ENCODE measurements around the gene SPTAN1.

SPTAN1 gene

DNA sequence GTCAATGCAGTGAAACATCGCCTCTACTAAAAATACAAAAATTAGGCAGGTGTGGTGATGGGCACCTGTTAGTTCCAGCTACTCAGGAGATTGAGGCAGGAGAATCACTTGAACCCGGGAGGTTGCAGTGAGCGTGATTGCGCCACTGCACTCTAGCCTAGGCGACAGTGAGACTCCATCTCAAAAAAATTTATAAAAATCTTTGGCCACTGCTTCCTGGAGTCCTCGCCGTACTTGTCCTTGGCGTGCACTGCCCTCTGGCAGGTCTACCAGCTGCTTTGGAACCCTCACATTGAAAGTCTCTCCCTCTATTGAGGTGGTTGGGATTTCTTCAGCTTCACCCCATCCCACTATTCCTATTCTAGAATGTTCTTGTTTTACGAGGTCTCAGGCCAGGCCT, 79.2 kb downstream of the SPTAN1 start:
- no peak for DNase-seq (ENCODE audit: low read depth in 1 of 2, low spot score in 1 of 2)

DNA sequence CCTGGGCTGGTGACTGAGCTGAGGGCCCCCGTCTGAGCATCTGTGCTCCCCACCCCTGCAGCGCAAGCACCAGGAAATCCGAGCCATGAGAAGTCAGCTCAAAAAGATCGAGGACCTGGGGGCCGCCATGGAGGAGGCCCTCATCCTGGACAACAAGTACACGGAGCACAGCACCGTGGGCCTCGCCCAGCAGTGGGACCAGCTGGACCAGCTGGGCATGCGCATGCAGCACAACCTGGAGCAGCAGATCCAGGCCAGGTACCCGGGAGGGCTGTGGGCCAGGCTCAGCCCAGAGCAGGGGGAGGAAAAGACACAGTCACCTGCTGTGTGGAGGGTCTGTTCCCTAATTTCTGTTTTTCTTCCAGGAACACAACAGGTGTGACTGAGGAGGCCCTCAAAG, 79.7 kb downstream of the SPTAN1 start:
- no peak for DNase-seq (ENCODE audit: low read depth in 1 of 2, low spot score in 1 of 2)

DNA sequence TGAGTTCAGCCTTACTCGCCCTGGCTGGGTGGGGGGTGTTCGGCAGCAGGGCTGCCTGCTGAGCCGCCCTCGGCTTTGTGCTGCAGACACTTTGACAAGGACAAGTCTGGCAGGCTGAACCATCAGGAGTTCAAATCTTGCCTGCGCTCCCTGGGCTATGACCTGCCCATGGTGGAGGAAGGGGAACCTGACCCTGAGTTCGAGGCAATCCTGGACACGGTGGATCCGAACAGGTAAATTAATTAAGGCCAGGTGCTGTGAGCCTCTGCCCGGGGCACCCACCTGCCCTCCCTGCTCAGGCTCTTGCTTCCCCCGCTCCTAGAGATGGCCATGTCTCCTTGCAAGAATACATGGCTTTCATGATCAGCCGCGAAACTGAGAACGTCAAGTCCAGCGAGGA, 80.1 kb downstream of the SPTAN1 start:
- no peak for DNase-seq (ENCODE audit: low read depth in 1 of 2, low spot score in 1 of 2)

DNA sequence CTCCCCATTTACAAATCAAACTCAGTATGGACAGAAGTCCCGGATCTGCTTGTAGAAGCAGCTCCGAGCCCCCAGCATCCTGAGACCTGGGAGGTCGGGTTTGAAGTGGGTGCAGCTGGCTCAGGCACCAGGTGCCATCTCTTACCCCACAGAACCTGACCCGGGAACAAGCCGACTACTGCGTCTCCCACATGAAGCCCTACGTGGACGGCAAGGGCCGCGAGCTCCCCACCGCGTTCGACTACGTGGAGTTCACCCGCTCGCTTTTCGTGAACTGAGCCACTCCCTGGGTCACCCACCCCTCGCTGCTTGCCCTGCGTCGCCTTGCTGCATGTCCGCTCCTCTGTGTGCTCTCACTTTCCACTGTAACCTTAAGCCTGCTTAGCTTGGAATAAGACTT, 80.7 kb downstream of the SPTAN1 start:
- DNase-seq (ENCODE audit: low read depth in 1 of 2, low spot score in 1 of 2), result no peak

DNA sequence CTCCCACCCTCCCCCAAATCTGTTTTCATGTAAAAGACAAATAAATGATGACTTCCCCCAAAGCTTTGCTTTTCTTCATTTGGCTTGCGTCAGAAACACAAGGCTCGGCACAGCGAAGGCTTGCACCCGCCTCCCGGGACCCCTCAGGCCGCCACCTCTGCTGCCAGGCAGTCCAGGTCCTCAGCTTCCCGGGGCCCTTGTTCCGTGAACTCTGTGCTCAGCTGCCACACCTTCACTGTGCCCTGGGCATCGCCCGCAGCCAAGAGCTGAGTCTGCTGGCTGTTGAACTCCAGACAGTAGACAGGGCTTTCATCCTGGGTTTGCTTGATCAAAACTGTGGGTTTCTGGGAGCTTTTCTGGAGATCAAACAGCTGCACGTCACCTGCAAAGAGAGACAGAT, 81.2 kb downstream of the SPTAN1 start:
- DNase-seq (ENCODE audit: low read depth in 1 of 2, low spot score in 1 of 2), result no peak

DNA sequence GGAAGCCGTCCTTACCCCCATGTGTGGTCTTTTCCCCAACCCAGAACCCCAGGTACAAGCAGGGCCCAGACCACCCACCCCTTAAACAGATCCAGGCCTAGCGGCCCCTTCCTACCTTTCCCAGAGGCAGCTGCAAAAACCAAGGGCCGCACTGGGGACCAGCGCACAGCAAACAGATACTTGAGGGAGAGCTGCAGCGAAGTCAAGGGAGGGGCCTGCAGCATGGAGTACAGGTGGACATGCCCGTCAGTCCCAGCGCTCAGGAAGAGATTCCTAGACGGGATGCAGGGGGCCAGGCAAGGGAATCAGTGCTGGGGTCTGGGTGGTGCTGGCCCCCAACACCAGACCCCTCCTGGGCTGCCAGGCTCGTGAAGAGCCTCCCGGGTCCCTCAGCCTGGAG, 81.7 kb downstream of the SPTAN1 start:
- DNase-seq (ENCODE audit: low read depth in 1 of 2, low spot score in 1 of 2), result no peak

DNA sequence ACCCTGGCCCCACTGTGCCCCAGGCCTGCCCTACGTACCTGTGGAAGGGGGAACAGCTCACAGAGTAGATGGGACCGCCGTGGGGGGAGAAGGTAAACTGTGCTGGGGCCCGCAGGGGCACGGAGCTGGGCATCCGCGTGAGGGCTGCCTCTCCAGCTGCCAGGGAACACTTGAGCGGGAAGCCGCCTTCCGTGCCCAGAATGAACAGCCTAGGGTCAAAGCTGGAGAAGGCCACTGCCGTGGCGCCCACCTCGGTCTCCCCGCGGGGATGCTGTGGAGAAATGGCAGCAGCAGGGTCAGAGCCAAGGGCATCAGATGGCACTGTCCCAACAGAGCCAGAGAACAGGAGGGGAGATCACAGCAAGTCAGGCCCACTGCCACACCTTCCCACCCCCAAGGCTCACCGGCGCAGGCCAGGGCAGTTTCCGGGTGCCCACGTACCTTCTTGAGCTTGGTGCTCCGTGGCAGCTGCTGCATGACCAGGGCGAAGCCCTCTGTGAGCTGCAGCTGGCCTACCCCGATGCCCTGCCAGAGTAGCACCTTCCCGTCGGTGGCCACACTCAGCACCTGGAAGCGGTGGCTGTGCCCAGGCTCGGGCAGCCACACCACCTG, 82.4 kb downstream of the SPTAN1 start:
- DNase-seq (ENCODE audit: low read depth in 1 of 2, low spot score in 1 of 2), result no peak

DNA sequence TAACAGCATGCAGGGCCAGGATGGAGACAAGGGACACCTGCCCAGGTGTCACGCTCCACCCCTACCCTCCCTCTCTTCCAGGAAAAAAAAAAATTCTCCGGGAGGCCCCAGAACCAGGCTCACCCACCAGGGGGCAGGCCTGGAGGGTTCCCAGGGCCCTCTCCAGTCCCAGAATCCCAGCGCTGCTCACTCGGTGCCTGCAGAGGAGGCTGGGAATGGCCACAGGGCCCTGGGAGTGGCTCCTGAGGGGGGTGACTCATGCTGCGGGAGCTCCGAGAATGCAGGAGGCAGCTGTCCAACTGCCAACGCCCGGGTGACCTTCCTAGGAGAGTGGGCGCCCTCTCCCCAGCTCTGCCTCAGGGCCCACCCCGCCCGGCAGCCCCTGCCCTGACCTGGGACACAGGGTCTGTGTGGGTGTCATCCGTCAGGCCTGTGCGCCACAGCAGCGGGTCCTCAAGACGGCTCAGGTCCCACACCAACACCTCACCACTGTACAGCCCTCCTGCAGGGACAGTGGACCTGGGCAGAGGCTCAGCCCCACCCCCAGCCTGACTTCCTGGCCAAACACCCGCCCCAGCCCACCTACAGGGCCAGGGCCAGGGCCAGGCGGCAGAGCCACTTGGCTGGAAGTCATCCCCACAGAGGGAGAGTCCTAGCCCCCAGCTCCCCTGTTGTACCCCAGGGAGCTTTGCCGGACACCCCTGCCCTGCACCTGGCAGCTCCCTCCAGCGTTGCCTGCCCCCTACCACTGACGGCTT, 83.1 kb downstream of the SPTAN1 start:
- DNase-seq (ENCODE audit: low read depth in 1 of 2, low spot score in 1 of 2), result no peak

DNA sequence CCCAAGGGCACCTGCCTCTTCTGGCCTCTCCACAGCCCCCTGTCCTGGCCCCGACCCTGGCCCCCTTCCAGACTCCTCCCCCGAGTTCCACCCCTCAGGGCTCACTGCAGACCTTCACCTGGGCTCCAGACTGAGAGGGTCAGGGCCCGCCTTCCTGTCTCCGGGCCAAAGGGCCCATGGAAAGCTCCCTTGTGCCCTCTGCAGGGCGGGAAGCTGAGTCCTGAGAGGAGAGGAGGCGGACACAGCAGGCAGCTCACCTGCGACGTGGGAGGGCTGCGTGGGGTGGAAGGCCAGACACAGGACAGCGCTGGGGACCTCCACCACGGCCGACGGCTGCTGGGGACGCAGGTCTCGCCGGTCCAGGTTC, 83.6 kb downstream of the SPTAN1 start:
- no peak for DNase-seq (ENCODE audit: low read depth in 1 of 2, low spot score in 1 of 2)

DNA sequence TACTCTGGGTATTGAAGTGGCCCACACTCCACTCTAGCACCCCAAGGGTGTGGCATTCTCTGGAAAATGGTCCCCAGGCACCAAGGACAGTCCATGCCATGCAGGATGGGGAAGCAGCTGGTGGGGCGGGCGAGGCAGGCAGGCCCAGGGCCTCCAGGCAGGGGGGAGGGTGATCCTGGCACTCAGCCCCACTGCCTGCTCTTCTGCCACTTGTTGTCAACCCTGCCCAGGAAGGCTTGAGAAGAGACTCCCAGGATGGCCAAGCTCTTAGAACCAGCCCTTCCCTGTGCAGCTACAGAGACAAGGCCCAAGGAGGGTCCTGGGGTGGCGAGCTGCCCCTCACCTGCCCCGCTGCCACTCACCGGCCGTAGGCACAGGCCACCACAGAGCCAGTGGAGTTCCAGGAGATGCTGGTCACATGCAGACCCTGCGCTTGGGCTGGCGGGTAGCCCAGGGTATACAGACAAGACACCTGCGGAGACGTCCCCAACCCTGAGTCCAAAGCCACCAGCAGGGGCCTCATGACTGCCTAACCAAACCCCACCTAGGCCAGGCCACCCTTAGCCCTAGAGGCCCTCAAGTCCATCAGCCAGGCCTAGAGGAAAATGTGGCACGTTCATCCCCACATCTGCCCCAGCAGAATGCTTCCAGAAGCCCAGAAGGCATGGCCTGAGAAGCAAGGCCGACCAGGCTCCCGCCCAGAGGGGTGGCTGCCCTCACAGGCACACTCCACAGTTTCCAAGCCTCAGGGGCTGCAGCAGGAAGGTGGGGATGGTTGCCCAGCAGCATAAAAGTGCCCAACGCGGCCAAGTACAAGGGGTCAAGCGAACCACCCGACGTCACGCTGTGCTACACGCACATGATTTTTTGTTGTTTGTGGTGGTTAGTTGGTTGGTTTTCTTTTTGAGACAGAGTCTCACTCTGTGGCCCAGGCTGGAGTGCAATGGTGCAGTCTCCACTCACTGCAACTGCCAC, 84.5 kb downstream of the SPTAN1 start:
- DNase-seq (ENCODE audit: low read depth in 1 of 2, low spot score in 1 of 2), result no peak

DNA sequence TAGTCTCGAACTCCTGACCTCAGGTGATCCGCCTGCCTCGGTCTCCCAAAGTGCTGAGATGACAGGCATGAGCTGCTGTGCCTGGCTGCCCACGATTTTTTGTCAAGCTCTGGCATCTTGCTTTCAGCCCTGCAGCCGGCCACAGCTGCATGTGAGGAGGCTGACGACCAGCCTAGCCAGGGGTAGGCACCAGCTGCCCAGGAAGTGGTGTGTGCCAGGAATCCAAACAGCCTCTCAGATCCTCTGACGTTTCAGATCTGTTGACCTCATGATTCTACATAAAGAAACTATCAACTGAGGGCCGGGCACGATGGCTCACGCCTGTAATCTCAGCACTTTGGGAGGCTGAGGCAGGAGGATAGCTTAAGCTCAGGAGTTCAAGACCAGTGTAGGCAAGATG, 85.3 kb downstream of the SPTAN1 start:
- DNase-seq (ENCODE audit: low read depth in 1 of 2, low spot score in 1 of 2), result no peak

DNA sequence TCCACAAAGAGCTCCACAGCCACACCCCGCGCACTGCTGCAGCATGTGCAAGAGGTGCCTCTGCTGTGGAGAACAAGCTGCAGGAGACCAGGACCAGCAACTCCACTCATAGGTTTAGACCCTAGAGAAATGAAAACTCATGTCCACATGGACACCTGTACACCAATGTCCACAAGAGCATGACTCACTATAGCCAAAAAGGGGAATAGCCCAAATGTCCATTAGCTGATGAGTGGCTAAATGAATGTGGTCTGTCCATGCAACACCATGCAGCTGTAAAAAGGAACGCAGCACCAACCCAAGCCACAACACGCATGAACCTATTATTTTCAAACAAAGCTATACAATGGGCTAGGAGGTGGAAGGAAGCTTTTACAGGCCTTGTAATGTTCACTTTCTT, 86.2 kb downstream of the SPTAN1 start:
- no peak for DNase-seq (ENCODE audit: low read depth in 1 of 2, low spot score in 1 of 2)

DNA sequence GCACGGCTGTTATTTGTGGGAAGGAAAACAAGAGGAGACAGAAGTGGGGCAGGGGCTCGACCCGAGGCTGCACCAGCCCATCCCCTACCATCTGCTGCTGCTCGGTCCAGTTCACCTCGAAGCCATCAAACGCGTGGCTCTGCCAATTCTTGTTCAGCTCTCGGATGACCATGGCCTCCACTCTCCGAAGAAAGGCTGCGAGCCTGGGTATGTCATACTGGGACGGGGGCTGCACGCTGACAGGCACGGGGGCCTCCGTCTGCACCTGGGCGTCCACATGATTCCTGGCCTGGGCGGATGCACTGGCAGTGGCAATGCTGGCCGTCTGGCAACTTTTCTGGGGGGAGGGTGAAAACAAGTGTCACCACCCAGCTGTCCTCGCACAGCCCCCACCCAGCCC, 88.2 kb downstream of the SPTAN1 start:
- DNase-seq (ENCODE audit: low read depth in 1 of 2, low spot score in 1 of 2), result no peak

DNA sequence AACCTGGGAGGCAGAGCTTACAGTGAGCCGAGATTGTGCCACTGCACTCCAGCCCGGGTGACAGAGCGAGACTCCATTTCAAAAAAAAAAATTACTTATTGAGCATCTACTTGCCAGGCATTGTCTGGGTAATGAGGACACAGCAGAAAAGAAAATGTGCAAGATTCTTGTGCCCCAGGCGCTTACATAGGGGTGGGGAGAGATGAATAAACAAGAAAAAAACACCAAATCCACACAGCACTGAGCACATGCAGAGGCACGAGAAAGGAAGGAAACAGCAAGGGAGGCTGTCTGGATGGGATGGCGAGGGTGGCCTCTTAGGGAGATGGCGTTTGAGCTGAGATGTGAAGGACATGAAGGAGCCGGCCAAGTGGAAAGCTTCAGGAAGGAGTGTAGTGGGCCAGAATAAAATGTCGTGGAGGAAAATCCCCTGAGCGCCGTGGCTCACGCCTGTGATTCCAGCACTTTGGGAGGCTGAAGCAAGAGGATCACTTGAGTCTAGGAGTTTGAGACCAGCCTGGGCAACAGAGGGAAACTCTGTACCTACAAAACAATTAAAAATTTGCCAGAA, 90.4 kb downstream of the SPTAN1 start:
- DNase-seq (ENCODE audit: low read depth in 1 of 2, low spot score in 1 of 2), result no peak

DNA sequence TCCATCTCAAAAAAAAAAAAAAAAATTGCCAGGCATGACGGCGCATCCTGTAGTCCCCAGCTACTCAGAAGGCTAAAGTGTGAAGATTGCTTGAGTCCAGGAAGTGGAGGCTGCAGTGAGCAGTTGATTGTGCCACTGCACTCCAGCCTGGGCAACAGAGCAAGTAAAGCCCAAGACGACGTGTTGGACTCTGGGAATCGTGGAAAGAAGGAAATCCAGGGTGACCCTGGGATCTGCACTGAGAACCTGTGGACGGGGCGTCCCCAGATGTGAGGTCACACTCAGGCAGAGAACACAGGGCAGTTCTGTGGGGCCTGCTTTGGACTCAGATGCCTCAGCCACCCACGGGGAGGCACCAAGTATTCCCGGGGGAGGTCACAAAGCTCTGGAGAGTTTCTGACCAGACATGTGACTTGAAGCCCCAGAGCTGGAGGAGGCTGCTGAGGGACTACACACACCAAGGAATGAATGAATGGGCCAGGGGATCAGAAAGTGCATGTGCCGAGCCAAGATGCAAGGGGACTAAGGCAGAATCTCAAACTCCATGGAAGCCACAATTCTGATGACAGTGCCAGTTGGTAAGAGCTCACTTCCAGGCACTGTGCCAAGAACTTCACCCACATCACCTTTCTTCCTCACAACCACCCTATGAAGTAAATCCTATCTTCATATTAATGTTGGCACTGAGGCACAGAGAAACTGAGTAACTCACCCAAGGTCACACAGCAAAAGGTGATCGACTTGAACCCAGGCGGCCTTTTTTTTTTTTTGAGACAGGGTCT, 91.3 kb downstream of the SPTAN1 start:
- no peak for DNase-seq (ENCODE audit: low read depth in 1 of 2, low spot score in 1 of 2)

DNA sequence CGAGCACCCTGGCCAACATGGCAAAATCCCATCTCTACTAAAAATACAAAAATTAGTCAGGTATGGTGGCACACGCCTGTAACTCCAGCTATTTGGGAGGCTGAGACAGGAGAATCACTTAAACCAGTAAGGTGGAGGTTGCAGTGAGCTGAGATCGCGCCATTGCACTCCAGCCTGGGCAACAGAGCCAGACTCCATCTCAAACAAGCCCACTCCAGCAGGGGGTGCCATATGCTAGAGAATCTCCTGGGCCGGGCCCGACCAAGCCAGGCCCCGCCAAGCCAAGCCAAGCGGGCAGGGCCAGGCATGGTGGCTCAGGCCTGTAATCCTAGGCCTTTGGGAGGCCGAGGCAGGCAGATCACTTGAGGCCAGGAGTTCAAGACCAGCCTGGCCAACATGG, 95.8 kb downstream of the SPTAN1 start:
- DNase-seq (ENCODE audit: low read depth in 1 of 2, low spot score in 1 of 2), result peak; percentile 43 to 52

DNA sequence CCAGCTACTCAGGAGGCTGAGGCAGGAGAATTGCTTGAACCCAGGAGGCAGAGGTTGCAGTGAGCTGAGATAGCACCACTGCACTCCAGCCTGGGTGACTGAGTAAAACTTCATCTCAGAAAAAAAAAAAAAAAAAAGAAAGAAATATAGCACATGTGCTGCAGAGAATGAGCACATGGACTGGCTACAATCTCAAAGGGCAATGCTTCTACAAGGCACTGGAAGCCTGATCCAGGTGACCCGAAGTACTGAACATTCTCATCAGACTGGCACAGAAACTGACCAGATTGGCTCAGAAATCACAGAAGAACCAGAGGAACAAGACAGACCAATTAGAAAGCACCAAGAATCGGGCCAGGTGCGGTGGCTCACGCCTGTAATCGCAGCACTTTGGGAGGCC, 99.4 kb downstream of the SPTAN1 start:
- no peak for DNase-seq (ENCODE audit: low read depth in 1 of 2, low spot score in 1 of 2)

DNA sequence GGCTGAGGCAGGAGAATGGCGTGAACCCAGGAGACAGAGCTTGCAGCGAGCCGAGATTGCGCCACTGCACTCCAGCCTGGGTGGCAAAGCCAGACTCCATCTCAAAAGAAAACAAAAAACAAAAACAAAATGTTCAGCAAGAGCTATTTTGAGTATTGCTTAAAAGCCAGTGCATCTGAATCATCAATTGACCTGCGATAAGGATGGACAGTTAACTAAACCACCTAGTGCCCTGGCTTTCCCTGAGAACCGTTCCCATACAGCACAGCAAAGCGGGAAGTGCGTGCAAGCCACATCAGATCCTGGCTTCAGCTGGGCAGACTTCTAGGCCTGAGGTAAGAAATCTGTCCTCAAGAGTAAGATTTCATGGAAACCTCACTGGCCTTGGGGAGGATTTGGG, 101.5 kb downstream of the SPTAN1 start:
- no peak for DNase-seq (ENCODE audit: low read depth in 1 of 2, low spot score in 1 of 2)

DNA sequence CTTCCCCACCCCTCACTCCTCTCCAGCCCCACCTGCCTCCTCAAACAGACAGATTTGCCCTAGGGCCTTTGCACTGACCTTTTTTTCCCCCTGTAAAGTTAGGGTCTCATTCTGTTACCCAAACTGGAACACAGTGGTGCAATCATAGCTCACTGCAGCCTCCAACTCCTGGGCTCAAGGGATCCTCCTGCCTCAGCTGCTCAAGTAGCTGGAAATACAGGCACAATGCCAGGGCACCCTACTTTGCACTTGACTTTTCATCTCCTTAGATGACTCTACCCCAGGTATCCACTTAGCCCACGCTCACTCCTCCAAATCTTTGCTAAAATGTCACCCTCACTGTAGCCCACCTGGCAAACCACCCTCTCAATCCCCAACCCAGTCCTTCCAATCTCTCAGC, 102.1 kb downstream of the SPTAN1 start:
- DNase-seq (ENCODE audit: low read depth in 1 of 2, low spot score in 1 of 2), result no peak

DNA sequence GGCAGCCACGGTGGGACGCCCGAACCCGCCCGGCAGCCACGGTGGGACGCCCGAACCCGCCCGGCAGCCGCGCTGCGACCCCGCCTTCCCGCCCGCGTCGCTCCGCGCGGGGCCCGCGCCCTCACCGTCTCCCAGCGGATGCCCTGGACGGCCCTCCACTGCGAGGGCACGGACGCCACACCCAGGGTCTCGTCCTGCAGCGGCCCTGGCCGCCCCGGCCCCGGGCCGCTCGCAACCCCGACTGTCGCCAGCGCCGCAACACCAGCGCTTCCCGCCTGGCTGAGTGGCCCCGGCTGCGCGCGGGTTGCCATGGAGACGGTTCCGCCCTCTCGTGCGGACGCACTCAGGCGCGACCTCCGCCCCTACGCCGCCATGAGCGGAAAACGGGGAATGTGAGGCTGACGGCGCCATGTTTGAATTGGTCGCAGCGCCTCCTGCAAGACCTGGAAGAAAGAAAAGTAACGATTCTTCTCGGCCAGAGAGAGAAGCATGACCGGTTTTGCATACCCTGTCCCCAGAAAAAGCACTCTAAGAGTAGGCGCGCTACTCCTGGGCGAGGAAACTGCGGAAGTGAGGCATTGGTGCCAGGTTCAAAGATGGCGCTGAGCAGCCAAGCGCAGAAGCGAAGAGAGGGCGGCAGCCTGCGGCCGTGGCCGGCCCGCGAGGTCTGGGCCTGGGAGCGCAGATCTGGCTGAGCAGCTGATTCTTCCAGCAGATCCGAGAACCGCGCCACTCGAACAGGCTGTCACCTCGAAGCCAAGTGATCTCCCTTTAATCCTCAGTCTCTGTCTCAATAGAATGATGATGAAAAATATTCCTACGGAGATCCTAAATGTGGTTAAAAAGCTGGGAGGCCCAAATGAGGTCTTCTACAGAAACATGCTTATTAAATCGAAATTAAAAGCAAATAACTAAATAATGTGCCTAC, 104.3 kb downstream of the SPTAN1 start, which contains the start of gene DYNC2I2:
TSS of gene DYNC2I2 (minus strand) at position 432 of the 928 bp plus-strand sequence. CDS start at position 311, 121 bp downstream.
- peak; percentile 91 to 95 for DNase-seq (ENCODE audit: low read depth in 1 of 2, low spot score in 1 of 2)
